Naive thymus-derived CD8-positive, alpha-beta T cell (primary cell): ENCODE measurements around the gene C7orf57. TPM values are rescaled to one million over a fixed set of nuclear protein-coding genes. Genes with fewer than 3 reads are reported as not detected.

Source experiments
- ATAC-seq, 2 donors: fragments of 150-1000 bp; cut with Tn5 transposase in 1 of 2; sonication (Bioruptor Pico), chemical (Tn5 transposase) in 1 of 2; 1 replicate in 1 of 2; 2 replicates in 1 of 2; pipeline ENCODE4 v1.10.0; 2021; ENCODE audit warnings: mild to moderate bottlenecking in 2 of 2, moderate library complexity in 2 of 2
- POLR2A ChIA-PET: fragments of 350-600 bp; sonication (Branson Sonifier 250); formaldehyde crosslinking; loops from one replicate; lab custom pipeline; 2021; ENCODE audit warnings: antibody characterized with exemption; lab: Charles Lee
- DNase-seq, 10 donors: peaks; one replicate each; pipeline versions ENCODE4 v3.0.0 to v3.0.0-alpha.2; 2020 to 2022
- H3K27ac Mint-ChIP-seq, 10 donors: one replicate each; pipeline ENCODE4 v1.8.0; 2020 to 2022; ENCODE audit warnings: mild to moderate bottlenecking in 10 of 10, mixed read lengths in 10 of 10, moderate library complexity in 4 of 10, inconsistent platforms in 1 of 10
- H3K27me3 Mint-ChIP-seq, 5 donors: one replicate each; pipeline ENCODE4 v1.8.0; 2021 to 2022; ENCODE audit warnings: mixed read lengths in 5 of 5
- H3K36me3 Mint-ChIP-seq, 3 donors: one replicate each; pipeline ENCODE4 v1.8.0; 2020 to 2022; ENCODE audit warnings: mixed read lengths in 3 of 3, mild to moderate bottlenecking in 2 of 3, inconsistent platforms in 1 of 3
- H3K4me1 Mint-ChIP-seq, 4 donors: one replicate each; pipeline ENCODE4 v1.8.0; 2021 to 2022; ENCODE audit warnings: mixed read lengths in 4 of 4
- H3K4me3 Mint-ChIP-seq, 10 donors: one replicate each; pipeline ENCODE4 v1.8.0; 2020 to 2022; ENCODE audit warnings: mild to moderate bottlenecking in 10 of 10, mixed read lengths in 10 of 10, moderate library complexity in 6 of 10, inconsistent platforms in 1 of 10
- H3K9me3 Mint-ChIP-seq, 9 donors: one replicate each; pipeline ENCODE4 v1.8.0; 2020 to 2022; ENCODE audit warnings: mixed read lengths in 9 of 9, mild to moderate bottlenecking in 3 of 9, inconsistent platforms in 1 of 9, moderate library complexity in 1 of 9
- polyA plus RNA-seq, 3 donors: library from polyadenylated mRNA; unstranded; fragments of 300-500 nt; fragmentation: Illumina TruSeq; gene quantifications; one replicate each; pipeline ENCODE4 v1.2.3, GENCODE V29; 2021
- total RNA-seq, 8 experiments: library from RNA in 2 of 8; stranded (reverse) in 2 of 8; gene quantifications; one replicate each; pipeline ENCODE4 v1.2.3 and lab custom pipeline; 2021 to 2026

C7orf57 gene
- total and polyA plus RNA-seq, 5 experiments from 2014 or later, result 0.07 to 0.13 TPM; not detected in 3

DNA sequence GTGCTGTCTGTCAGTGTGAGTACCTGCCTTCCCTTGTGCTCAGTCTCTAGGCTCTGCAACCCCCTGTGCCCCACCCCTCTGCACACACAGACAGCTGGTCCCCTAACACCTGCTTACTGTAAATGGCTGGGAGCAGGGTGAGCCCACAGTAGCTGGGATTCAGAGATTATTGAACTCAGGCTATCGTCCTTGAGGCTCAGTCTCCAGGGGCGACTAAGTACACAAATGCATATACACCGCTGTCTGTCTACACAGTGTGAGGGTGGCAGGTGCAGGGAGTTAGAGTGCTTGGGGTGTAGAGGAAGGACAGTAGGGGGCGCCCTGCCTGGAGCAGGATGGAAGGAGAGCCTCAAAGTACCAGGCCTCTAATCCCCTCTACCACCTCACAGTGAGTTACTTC is 66.6 kb downstream of the C7orf57 start:
- Mint-ChIP-seq H3K27me3 (no peaks in the 10 kb centered on the region), H3K36me3 (peaks cover 7 to 84% (median 38%) of the 10 kb centered on the region in 3 donors), H3K4me1 (peaks cover 23 to 47% (median 42%) of the 10 kb centered on the region in 4 donors), H3K4me3 (no peak overlapping the region), H3K9me3 (no peaks in the 10 kb centered on the region), H3K27ac (peak overlapping the region; percentile 23 to 85 (median 66))
- ATAC-seq, result no peak
- POLR2A ChIA-PET, result interaction anchor here (2.6 kb wide), 1 partner anchor 13 kb away, joined by 13 read pairs; the partner anchor contains the start of gene UPP1
- no peak for DNase-seq

DNA sequence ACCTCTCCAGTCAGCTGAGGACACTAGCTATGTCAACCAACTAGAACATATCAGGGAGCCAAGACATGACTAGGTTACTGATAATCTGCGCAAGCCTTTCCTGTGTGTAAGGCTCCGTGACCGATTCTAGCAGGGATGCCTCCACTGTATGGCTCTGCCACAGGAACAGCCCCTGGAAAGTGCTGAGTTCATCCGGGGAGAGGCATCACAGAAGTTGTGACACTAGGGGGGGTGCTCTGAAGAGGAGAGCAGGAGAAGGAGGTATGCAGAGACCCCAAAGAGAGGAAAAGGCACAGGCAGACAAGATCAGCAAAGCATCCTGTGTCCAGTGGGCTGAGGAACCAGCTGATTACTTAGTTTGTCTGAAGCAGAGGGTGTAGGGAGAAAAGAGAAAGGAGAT is 67.2 kb downstream of the C7orf57 start:
- no peak for DNase-seq
- no peak for ATAC-seq
- Mint-ChIP-seq H3K36me3 (peaks cover 7 to 85% (median 39%) of the 10 kb centered on the region in 3 donors), H3K27ac (peak overlapping the region in 9 of 10 donors; percentile 60 to 85 (median 72)), H3K9me3 (no peaks in the 10 kb centered on the region), H3K4me3 (no peak overlapping the region), H3K4me1 (peaks cover 23 to 42% (median 37%) of the 10 kb centered on the region in 4 donors), H3K27me3 (no peaks in the 10 kb centered on the region)
- POLR2A ChIA-PET, result interaction anchor here (1.0 to 2.6 kb wide), 2 partner anchors 13 to 14 kb away, joined by 3 to 13 read pairs; partner anchors contain the start of gene UPP1

GRCh38 chr7:48105045-48105444 is 69.7 kb downstream of the C7orf57 start:
- Mint-ChIP-seq H3K9me3 (no peaks in the 10 kb centered on the region), H3K27ac (peak overlapping the region in 8 of 10 donors; percentile 40 to 86 (median 58)), H3K4me1 (peaks cover 8 to 22% (median 16%) of the 10 kb centered on the region in 4 donors), H3K27me3 (no peaks in the 10 kb centered on the region), H3K36me3 (peaks cover 7 to 84% (median 31%) of the 10 kb centered on the region in 3 donors), H3K4me3 (no peak overlapping the region)
- ATAC-seq (no peak), DNase-seq (no peak)
- POLR2A ChIA-PET, result interaction anchor here (0.5 to 1.8 kb wide), 5 partner anchors 13 to 113 kb away, joined by 3 to 7 read pairs (median 3); partner anchors contain the start of gene UPP1

- Mint-ChIP-seq H3K36me3 (peaks cover 7 to 69% (median 29%) of the 10 kb centered on the region in 3 donors), H3K4me1 (peaks cover 9 to 20% (median 16%) of the 10 kb centered on the region in 4 donors), H3K9me3 (no peaks in the 10 kb centered on the region), H3K27me3 (no peaks in the 10 kb centered on the region), H3K27ac (peak overlapping the region in 2 of 10 donors; percentile 66 to 89), H3K4me3 (no peak overlapping the region)
- POLR2A ChIA-PET, result interaction anchor here (0.7 to 3.7 kb wide), 2 partner anchors 20 to 116 kb away, joined by 3 to 54 read pairs; no protein-coding TSS in a partner anchor
- DNase-seq (no peak), ATAC-seq (no peak)
These were observed 71.7 kb downstream of the C7orf57 start for GRCh38 chr7:48106906-48107659.

GRCh38 chr7:48107926-48108472 is 72.7 kb downstream of the C7orf57 start:
- DNase-seq (no peak), ATAC-seq (no peak)
- peaks cover 8 to 15% (median 11%) of the 10 kb centered on the region in 4 donors for H3K4me1 Mint-ChIP-seq
- no peaks in the 10 kb centered on the region for H3K27me3 Mint-ChIP-seq
- H3K36me3 Mint-ChIP-seq, result peaks cover 7 to 62% (median 28%) of the 10 kb centered on the region in 3 donors
- H3K4me3 Mint-ChIP-seq, result no peak overlapping the region
- peak overlapping the region in 3 of 10 donors; percentile 16 to 44 (median 38) for H3K27ac Mint-ChIP-seq
- H3K9me3 Mint-ChIP-seq, result no peaks in the 10 kb centered on the region
- POLR2A ChIA-PET, result interaction anchor here (0.7 to 3.7 kb wide), 5 partner anchors 9 to 117 kb away, joined by 3 to 54 read pairs (median 3); partner anchors contain the start of gene UPP1

- H3K9me3 Mint-ChIP-seq, result no peaks in the 10 kb centered on the region
- no peak for ATAC-seq
These were observed 73.9 kb downstream of the C7orf57 start for GRCh38 chr7:48108959-48109847.

DNA sequence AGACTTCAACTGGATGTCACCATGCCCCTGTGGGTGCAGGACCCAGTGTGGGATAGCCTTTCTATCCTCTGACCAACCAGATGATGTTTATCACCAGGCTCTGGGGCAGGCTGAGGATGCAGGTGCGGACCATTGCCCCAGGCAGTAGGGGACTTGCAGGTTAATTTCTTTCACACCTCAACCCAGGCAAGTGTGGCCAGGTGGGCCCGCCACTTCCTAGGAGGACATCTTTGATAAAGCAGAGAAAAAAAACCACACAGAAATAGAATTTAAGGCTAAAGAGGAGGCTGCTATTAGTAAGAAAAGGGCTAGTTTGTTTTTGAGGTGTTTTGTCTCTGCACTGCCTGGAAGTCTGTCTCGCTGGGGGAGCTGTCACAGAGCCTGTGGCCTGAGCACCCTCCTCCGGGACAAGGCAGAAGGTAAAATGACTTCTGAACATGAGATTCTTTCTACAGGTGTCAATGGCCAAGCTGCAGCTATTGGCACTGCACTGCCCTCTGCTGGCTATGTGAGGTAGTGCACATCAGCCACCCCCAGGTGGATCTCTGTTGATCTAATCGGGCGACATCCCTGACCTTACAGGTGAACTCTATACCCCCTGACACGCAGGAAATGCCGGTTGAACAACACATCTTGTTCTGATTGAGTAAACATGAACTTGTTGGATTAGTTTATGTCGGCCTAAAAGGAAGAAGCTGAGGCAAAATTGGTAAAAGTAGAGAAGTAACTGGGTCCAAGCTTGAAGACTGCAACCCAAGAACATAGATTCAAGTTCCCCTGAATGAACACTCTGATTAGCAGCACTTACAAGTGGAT is 74.7 kb downstream of the C7orf57 start:
- H3K9me3 Mint-ChIP-seq, result no peaks in the 10 kb centered on the region
- peak overlapping the region in 3 of 10 donors; percentile 0 to 44 (median 37) for H3K4me3 Mint-ChIP-seq
- POLR2A ChIA-PET, result interaction anchor here (0.7 to 3.7 kb wide), 5 partner anchors 22 to 125 kb away, joined by 3 to 54 read pairs (median 5); no protein-coding TSS in a partner anchor
- peak; percentile 97 to 98 for ATAC-seq
- peaks cover under 1 to 42% (median 12%) of the 10 kb centered on the region in 3 donors for H3K36me3 Mint-ChIP-seq
- peak overlapping the region; percentile 36 to 89 (median 81) for H3K27ac Mint-ChIP-seq
- peak; percentile 72 to 93 (median 87) for DNase-seq
- H3K27me3 Mint-ChIP-seq, result no peaks in the 10 kb centered on the region
- peaks cover 8 to 11% (median 10%) of the 10 kb centered on the region in 4 donors for H3K4me1 Mint-ChIP-seq

More at GRCh38 chr7:48108959-48109847, 73.9 kb downstream of the C7orf57 start:
- no peak for DNase-seq
- POLR2A ChIA-PET, result interaction anchor here (1.0 to 3.7 kb wide), 4 partner anchors 16 to 118 kb away, joined by 3 to 54 read pairs (median 5); partner anchors contain the start of gene UPP1
- no peaks in the 10 kb centered on the region for H3K27me3 Mint-ChIP-seq
- H3K36me3 Mint-ChIP-seq, result peaks cover 7 to 51% (median 19%) of the 10 kb centered on the region in 3 donors
- peak overlapping the region in 1 of 10 donors; percentile 44 for H3K4me3 Mint-ChIP-seq
- H3K27ac Mint-ChIP-seq, result peak overlapping the region; percentile 36 to 89 (median 81)
- peaks cover 8 to 11% (median 10%) of the 10 kb centered on the region in 4 donors for H3K4me1 Mint-ChIP-seq

DNA sequence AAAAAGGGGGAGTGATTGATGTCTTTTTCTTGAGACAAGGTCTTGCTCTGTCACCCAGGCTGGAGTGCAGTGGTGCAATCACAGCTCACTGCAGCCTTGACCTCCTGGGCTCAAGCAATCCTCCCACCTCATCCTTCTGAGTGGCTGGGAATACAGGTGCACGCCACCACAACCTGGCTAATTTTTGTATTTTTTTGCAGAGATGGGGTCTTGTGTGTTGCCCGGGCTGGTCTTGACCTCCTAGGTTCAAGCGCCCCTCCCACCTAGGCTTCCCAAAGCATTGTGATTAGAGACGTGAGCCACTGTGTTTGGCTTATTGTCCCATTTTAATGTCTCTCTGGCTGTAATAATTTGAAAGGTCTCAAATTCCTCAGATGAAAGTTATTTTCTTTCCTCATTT is 75.5 kb downstream of the C7orf57 start:
- Mint-ChIP-seq H3K36me3 (peaks cover 0 to 34% (median 11%) of the 10 kb centered on the region in 3 donors), H3K27me3 (no peaks in the 10 kb centered on the region), H3K27ac (peak overlapping the region in 3 of 10 donors; percentile 66 to 83 (median 77)), H3K9me3 (no peaks in the 10 kb centered on the region), H3K4me1 (peaks cover 8 to 11% (median 10%) of the 10 kb centered on the region in 4 donors), H3K4me3 (no peak overlapping the region)
- POLR2A ChIA-PET, result interaction anchor here (0.7 to 3.7 kb wide), 4 partner anchors 22 to 126 kb away, joined by 3 to 54 read pairs (median 5); no protein-coding TSS in a partner anchor
- ATAC-seq, result no peak
- DNase-seq, result no peak
